ENCODE results near the gene CDCA3.

CDCA3 gene

DNA sequence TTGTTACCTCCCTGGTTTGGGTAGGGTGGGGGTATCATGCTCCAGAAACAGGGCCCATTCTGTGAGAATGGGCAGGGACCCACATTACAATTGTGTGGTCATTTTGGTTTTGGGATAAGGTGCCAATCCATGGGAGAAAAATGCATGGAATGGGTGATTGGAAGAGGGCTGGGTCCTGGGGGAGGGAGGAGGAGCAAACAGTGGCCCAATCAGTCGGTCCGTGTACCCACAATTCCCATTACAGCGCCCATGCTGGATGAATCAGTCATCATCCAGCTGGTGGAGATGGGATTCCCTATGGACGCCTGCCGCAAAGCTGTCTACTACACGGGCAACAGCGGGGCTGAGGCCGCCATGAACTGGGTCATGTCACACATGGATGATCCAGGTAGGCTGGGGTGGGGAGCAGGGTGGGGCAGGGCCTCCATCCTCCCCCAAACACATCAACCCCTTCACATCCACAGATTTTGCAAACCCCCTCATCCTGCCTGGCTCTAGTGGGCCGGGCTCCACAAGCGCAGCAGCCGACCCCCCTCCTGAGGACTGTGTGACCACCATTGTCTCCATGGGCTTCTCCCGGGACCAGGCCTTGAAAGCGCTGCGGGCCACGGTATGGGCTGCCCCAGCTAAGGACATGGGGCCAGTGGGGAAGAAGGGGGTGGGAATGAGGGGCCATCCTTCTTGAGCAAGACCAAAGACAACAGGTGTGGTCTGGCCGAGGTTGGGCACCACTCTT, 12.7 kb upstream of the CDCA3 start:
- no peaks in the 10 kb centered on the region for H3K9me3 ChIP-seq
- no peak overlapping the region for H3K4me3 ChIP-seq (ENCODE audit: low read depth in 1 of 2, low read length in 1 of 2)
- peaks cover 24% of the 10 kb centered on the region for H3K36me3 ChIP-seq
- H3K27me3 ChIP-seq: no peaks in the 10 kb centered on the region
- H3K4me1 ChIP-seq (ENCODE audit: control insufficient read depth in 1 of 2, insufficient read depth in 1 of 2, low read depth in 1 of 2, low read length in 1 of 2): peaks cover 17 to 21% of the 10 kb centered on the region in 2 experiments
- TF ChIP-seq CTCF (IDR thresholded peaks at IDR 0.05): no peak
- H3K27ac ChIP-seq: no peak overlapping the region

- Histone ChIP-seq H3K9me3 (no peaks in the 10 kb centered on the region), H3K27me3 (no peaks in the 10 kb centered on the region), H3K4me3 (ENCODE audit: low read depth in 1 of 2, low read length in 1 of 2) (no peak overlapping the region), H3K4me1 (ENCODE audit: control insufficient read depth in 1 of 2, insufficient read depth in 1 of 2, low read depth in 1 of 2, low read length in 1 of 2) (peaks cover 10 to 14% of the 10 kb centered on the region in 2 experiments), H3K27ac (no peak overlapping the region), H3K36me3 (peaks cover 30% of the 10 kb centered on the region)
- TF ChIP-seq CTCF (IDR thresholded peaks at IDR 0.05): no peak
Observed at GRCh38 chr12:6863033-6863432, 11.9 kb upstream of the CDCA3 start.

GRCh38 chr12:6861391-6861790, 10.3 kb upstream of the CDCA3 start:
- Histone ChIP-seq H3K27me3 (no peaks in the 10 kb centered on the region), H3K36me3 (peaks cover 37% of the 10 kb centered on the region), H3K9me3 (no peaks in the 10 kb centered on the region), H3K4me1 (ENCODE audit: control insufficient read depth in 1 of 2, insufficient read depth in 1 of 2, low read depth in 1 of 2, low read length in 1 of 2) (peaks cover under 1 to 2% of the 10 kb centered on the region in 2 experiments), H3K4me3 (ENCODE audit: low read depth in 1 of 2, low read length in 1 of 2) (no peak overlapping the region), H3K27ac (no peak overlapping the region)
- no peak for TF ChIP-seq CTCF (IDR thresholded peaks at IDR 0.05)

DNA sequence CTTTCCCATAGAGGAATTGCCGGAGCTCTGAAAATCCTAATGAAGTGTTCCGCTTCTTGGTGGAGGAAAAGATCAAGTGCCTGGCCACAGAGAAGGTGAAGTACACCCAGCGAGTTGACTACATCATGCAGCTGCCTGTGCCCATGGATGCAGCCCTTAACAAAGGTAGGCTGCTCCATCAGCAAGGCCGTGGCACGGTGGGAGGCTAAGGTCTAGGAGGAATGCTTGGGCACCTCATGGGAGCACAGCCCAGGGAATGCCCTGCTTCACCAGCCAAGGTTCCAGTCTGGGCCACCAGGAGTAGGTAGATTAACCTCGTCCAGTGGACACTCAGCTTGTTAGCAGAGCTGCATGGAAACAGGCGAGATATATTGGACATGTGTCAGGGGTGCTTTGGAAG, 9.9 kb upstream of the CDCA3 start:
- Histone ChIP-seq H3K4me3 (ENCODE audit: low read depth in 1 of 2, low read length in 1 of 2) (no peak overlapping the region), H3K36me3 (peaks cover 42% of the 10 kb centered on the region), H3K27ac (no peak overlapping the region), H3K9me3 (no peaks in the 10 kb centered on the region), H3K27me3 (no peaks in the 10 kb centered on the region), H3K4me1 (ENCODE audit: control insufficient read depth in 1 of 2, insufficient read depth in 1 of 2, low read depth in 1 of 2, low read length in 1 of 2) (no peaks in the 10 kb centered on the region)
- TF ChIP-seq CTCF (IDR thresholded peaks at IDR 0.05): no peak

DNA sequence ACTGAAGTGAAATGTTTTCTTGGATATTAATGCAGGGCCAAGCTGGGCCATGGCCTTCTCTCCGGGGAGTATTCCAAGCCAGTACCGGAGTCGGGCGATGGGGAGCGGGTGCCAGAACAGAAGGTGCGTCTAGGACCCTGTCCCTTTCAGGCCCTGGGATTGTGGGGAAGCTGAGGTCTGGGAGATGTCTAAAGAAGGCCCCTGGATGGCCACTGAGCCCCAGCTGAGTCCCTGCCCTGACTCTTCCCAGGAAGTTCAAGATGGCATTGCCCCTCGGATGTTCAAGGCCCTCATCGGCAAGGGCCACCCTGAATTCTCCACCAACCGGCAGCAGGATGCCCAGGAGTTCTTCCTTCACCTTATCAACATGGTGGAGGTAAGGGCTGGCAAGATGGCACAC, 9.0 kb upstream of the CDCA3 start:
- TF ChIP-seq CTCF (IDR thresholded peaks at IDR 0.05): no peak
- H3K27me3 ChIP-seq: no peaks in the 10 kb centered on the region
- H3K27ac ChIP-seq: no peak overlapping the region
- H3K36me3 ChIP-seq: peaks cover 45% of the 10 kb centered on the region
- H3K4me1 ChIP-seq (ENCODE audit: control insufficient read depth in 1 of 2, insufficient read depth in 1 of 2, low read depth in 1 of 2, low read length in 1 of 2): no peaks in the 10 kb centered on the region
- H3K4me3 ChIP-seq (ENCODE audit: low read depth in 1 of 2, low read length in 1 of 2): no peak overlapping the region
- no peaks in the 10 kb centered on the region for H3K9me3 ChIP-seq
